NCI-H146 (cell line): ENCODE measurements around the gene EZR.
"Not testable (repeated sequence)": the region's sequence is repeated elsewhere in the genome, so short reads cannot be mapped to it uniquely, and the experiment has no call there.

Experiments used
- DNase-seq: peaks from one replicate; lab custom pipeline; 2025; lab: John Stamatoyannopoulos, UW

The EZR gene

DNA sequence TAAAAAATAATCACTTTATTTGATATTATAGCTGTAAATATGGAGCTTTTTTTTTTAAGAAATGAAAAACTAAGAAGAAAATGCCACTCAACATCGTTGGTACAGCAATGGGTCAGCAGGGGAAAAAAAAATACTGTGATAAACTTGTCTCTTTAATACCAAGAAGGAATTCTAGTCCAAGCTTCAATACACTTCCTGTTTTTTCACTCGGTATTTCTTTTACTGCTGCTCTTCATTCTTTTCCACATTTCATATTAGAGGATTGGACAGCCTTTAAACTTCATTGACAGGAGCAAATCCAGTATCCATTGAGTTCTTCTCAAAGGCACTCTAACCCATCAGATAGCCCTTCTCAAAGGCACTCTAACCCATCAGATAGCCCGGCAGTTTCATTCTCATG lies 22.2 kb upstream of the EZR start:
- DNase-seq = no peak

DNA sequence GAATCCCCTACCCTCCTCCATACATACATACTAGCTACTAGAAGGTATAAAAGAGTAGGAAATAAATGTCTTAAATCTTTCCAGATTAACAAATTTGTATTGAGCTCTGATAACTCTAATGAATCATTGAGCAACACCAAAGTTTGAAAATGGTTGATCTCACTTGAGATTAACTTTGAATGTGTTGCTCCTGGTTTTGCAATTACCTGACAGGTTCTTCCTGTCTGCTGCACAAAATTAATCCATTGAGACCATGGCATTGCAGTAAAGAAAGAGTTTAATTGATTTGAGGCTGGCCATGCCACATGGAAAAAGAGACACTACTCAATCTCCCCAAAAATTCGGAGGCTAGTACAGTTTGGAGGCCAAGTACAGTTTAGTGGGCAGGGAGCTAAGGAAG lies 21.3 kb upstream of the EZR start:
- no peak for DNase-seq

DNA sequence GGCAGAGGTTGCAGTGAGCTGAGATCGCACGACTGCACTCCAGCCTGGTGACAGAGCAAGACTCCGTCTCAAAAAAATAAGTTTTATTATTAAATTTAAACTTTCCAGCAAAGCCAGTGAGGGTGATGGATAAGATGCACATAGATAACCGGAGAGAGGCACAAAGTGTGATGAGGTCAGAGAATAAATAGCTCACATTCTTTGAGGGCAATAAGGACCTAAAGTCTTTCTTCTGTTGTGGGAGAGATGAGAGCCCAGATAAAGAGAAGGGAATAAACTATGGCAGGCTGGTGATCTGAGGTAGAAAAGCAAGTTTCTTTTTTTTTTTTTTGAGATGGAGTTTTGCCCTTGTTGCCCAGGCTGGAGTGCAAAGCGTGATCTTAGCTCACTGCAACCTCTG lies 20.6 kb upstream of the EZR start:
- no peak for DNase-seq

DNA sequence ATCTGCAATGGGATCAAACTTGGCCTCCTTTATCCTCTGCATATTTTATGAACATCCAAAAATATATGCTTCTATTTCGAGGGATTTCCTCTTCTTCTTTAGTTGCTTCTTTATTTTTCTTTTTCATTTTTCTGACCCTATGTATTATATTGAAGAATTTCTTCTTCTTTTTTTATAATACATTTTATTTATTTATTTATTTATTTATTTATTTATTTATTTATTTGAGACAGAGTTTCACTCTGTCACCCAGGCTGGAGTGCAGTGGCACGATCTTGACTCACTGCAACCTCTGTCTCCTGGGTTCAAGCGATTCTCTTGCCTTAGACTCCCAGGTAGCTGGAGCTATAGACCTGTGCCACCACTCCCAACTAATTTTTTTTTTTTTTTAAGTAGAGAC lies 19.6 kb upstream of the EZR start:
- DNase-seq = not testable (repeated sequence)

DNA sequence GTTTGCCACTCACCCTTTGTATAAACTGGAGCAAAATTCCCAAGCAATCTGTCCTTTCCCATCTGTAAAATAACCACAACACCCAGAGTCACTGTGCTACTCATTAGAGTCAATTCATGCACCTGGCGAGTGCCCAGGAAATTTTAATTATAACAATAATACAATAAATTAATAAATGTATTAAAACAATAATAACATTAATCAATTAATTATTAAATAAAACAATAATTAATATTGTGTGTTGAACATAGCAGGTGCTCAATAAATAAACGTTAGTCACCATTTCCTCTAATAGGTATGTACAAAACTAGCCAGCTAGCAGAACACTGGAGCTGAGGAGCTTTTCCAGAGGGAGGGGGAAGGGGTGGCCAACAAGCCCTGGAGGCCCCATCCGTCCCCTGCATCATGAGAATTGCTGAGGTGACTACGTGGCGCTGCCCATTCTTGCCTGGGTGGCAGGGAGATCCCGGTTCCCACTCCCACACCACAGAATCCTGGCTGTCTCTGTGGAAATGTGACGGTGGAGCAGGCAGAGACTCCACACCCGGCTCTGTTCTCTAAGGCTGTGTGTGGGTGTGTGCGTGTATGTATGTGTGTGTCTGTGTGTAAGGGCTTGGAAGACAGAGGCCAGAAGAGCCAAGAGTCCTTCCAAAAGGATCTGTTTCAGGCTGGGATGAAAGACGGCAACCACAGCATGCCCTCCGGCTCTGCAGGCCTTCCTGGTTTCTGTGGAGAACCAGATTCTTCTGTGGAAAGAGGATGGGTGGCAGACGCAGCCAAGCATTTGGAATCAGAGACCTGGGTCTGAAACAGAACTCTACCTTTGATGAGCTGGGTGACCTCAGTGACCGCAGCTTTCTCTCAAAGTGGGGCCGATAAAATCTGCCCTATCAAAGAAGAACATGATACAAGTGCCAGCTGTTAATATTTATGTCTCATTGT lies 18.8 kb upstream of the EZR start:
- no peak for DNase-seq

DNA sequence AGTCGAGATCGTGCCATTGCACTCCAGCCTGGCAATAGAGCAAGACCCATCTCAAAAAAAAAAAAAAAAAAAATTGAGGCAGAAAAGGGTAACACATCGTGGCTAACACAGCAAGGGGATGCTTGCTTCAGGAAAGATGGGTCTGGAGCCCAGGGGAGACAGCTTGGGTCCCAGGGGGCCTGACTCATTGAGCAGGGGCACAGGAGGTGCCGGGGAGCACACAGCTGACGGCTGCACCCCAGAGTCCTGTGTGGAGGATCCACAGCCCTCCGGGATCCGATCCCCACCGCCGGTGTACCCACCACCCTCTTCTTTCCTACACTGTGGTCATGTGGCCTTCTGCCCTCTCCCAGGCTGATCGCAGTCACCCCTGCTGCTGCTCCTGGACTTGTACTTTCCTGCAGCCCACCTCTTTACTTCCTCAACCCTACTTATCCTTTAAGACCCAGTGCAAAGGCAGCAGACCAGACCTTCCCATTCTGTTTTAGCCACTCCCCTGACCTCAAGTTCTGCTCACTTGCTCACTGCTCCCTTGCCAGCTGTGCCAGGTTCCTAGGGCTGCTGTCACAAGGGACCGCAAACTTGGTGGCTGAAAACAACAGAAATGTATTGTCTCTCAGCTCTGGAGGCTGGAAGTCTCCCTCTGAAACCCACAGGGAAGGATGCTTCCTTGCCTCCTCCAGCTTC lies 17.6 kb upstream of the EZR start:
- DNase-seq = no peak

DNA sequence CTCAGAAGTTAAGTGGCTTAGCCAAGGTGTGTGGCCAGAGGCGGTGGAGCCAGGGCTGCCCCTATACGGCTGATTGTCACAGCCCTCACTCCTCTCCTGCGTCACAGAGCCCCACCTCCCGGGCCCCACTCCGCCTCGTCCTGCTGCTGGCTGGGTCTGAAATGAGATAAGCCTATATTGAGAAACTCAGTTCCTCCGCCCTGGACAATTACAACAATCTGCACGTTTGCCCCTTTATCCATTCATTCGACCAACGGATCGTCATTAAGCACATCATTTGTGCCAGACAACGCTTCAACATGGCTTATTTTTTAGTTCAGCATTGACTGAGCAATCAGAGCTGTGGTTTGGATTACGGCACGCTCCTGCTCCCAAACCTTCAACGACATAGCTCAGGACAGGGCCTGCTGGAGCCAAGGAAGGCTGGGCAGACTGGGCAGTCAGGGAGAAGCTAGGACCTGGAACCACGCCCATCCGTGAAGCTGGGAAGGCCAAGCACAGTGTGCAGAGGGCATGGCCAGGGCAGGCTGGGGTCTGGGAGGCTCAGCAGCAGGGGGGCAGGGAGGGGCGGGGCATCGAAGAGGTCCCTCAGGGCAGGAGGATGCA lies 16.6 kb upstream of the EZR start:
- peak; percentile 91 for DNase-seq

DNA sequence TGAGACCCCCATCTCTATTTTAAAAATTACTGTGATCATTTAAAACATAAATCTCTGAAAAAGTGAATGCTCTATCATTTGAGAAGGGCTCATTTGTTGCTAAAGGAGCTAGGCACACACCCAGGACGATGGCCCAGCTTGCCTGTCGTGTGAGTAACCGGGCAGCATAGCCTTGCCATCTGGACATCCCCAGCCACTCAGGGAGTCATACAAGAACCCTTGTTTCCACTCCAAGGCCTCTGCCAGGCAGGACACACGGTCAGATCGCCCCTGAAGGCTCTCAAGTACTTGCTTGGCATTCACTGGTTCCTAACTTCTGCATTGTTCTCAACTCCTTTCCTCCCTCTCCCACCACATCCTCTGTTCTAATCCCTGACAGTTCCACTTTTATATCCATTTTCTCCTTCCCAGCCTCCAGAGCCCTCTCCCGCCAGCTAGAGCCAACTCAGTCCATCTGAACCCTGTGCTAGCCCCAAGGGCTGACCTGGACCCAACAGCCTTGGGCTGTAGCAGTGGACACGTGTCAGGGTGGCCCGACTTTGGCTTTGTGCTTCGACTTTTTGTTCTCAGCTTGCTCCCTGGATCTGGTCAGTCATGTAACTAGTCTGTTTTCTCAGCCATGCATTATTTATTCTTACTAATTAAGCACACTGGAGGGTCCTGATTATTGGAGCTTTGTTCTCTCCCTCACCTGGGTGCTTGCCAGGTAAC lies 15.7 kb upstream of the EZR start:
- peak; percentile 51 for DNase-seq

DNA sequence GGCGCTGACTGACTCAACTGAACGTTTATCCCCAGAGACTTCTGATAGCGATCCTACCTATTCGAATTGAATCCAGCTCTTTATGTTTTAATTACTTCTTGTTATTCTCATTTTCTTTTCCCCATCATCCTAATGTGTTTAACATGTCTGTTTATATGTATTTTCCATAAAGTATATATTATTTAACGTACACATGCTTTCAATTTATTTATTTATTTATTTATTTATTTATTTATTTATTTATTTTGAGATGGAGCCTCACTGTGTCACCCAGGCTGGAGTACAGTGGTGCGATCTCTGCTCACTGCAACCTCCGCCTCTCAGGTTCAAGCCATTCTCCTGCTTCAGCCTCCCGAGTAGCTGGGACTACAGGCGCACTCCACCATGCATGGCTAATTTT lies 13.6 kb upstream of the EZR start:
- DNase-seq = not testable (repeated sequence)

DNA sequence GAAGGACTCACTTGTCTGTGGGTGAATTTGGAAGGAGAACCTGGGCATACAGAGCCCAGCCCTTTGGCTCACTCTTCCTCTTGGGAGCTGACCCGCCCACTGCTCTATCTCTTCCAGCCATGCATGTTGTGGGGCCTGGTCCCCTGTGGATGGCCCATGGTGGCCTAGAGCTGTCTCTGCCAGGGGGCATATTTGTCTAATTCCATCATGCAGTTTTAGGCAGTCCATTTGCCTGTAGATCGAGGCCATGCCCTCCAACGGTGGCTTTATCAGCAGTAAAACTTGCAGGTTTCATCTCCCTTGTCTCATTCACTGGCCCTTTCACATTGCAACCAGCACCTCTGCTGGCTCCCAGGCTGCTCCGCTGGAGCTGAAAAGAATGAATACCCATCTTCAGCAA lies 12.9 kb upstream of the EZR start:
- no peak for DNase-seq

DNA sequence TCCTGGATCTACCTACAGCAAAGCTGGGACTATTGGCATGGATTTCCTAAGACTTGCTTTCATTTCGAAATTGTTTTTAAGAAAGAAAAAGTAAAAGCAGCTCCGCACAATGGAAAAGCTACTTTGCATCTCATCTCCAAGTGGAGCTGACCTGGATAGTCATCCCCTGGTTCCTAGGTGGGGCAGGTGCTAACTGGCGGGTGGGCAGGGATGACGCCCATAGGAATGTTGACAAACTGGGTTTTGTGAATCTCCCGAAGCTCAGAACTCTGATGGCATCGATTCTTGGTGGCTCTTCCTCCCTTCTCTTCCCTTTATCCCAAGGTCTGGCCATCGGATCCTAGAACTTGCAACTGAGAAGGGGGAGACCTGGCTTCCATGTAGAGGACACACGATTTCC lies 12.4 kb upstream of the EZR start:
- DNase-seq = no peak

DNA sequence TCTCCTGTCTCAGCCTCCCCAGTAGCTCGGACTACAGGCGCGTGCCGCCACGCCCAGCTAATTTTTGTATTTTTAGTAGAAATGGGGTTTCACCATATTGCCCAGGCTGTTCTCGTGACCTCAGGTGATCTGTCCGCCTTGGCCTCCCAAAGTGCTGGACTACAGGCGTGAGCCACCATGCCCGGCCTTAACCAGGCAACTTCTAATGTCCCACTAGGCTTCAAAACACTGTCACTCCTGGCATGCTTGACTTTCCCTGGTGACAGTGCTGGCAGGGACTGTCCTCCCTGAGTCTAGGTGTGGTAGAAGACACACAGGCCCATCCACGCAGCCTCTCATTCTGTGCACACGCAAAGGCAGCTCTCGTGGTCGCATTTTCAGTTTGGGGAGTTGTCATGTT lies 11.6 kb upstream of the EZR start:
- no peak for DNase-seq

DNA sequence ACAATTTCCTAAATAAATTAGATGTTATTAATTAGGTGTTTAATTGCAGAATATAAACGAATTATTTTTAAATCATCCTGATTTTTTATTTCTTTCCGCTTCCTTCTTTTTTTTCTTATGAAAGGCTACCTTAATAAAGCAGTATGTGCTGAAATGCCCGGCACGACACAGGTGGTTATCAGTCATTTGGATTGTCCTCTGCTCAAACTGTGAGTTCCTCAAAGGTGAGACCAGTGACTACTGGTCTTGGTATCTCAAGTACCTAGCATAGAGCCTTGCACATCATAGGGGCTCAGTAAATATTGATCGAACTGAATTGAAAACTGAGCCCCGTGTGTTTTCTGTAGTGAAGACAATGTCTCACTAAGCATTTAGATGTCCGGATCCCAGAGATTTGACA lies 9.6 kb upstream of the EZR start:
- DNase-seq = no peak

DNA sequence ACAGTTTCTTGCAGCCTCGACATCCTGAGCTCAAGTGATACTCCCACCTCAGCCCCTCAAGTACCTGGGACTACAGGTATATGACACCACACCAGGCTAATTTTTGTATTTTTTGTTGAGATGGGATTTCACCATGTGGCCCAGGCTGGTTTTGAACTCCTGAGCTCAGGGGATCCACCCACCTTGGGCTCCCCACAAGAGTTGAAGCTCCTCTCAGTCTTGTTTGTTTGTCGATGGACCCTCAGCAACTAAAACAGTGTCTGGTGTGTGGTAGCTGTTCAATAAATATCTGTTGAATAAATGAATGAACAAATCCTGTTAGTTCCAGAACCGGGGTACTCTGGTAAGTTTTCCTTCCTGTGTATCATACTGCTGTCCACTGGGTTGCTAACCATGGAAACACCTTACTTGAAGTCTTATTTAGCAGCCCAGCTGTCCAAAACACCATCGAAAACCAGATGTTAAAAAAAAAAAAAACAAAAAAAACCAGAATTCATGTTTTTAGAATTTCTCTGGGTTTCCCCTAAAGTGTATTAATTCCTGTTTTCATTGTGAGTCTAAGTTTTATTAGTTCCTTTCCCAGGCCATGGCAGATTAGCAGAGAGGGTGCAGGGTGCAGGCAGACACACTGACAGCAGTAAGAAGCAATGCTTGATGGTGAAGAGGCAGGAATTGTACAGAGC lies 7.8 kb upstream of the EZR start:
- no peak for DNase-seq

DNA sequence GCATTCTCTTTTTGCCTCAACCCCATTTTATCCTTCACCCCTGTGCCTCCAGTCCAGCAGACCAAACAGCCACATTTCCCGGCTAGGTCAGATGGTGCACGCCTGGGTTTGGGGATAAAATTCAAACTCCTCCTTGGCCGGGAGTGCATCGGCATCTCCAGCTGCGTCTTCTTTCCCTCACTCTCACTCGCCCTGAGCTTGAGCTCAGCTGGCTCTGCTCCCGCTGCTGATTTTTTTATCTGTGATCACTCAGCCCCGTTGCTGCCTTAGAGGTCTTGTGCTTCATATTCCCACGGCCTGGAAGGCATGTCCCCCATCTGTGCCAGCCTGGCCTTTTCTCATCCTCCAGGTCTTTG lies 6.8 kb upstream of the EZR start:
- DNase-seq = no peak

DNA sequence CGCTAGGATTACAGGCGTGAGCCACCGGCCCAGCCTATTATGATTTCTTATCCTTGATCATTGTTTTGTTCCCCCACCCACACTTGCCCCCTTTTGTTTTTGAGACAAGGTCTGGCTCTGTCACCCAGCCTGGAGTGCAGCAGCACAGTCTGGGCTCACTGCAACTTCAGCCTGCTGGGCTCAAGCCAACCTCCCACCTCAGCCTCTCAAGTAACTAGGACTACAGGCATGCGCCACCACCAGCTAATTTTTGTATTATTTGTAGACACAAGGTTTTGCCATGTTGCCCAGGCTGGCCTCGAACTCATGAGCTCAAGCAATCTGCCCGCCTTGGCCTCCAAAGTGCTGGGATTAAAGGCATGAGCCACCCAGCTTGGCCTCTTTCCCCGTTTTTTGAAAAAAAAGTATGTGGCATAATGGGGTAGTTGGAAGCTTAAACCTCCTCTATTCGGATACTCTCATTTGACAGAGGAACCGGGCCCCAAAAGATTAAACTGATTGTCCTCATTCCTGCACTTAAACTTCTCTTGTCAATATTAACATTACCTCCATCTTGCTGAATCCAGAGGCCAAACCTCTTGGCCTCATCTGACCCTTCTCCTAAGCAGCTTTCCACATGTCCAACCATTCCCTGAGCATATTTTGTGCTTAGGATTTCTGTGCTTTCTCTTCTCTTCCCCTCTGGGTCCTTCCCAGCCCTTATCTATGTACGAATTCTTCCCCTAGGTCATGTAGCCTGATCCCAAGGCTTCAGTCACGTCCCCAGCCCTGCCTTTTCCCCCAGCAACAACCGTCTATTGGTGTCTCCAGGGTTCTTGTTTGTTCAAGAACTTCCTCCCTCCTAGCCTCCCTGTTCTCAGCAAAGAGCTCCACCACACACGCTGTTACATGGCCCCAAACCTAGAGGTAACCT lies 6.1 kb upstream of the EZR start:
- no peak for DNase-seq

DNA sequence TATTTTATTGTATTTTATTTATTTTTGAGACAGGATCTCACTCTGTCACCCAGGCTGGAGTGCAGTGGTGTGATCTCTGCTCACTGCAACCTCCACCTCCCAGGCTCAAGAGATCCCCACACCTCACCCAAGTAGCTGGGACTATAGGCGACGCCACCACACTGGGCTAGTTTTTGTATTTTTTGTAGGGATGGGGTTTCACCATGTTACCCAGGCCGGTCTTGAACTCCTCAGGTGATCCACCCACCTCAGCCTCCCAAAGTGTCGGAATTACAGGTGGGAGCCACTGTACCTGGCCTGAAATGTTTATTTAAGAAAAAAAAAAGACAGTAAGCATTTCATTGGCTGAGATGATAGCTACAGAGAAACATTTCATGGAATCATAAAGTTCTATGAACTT lies 4.4 kb upstream of the EZR start:
- DNase-seq = not testable (repeated sequence)

DNA sequence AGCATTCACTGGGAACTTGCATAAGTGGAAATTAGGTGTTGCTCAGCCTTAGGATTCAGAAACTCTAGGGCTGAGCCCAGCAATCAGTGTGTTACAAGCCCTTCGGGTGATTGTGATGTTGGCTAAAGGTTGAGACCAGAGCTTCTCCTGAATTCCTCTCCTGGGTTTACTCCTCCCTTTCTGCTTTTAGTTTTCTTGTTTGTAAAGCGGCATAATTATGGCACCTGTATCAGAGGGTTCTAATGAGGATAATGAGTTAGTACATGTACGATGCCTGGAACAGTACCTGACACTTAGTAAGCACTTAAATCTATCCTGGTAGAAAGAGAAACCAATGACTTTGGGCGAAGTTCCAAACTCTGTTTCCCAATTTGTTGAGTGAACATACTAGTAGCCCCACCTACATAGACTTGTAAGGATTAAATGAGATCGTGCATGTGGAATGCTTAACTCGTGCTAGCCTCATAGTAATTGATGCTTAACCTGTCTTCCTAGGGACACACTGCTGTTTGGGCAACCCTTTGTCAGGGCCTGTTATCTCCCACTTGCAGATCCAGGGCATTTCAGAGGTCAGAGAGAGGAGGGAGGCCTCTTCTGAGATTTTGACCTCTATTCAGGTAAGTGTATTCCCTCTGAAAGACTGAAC lies 932 bp upstream of the EZR start:
- no peak for DNase-seq

DNA sequence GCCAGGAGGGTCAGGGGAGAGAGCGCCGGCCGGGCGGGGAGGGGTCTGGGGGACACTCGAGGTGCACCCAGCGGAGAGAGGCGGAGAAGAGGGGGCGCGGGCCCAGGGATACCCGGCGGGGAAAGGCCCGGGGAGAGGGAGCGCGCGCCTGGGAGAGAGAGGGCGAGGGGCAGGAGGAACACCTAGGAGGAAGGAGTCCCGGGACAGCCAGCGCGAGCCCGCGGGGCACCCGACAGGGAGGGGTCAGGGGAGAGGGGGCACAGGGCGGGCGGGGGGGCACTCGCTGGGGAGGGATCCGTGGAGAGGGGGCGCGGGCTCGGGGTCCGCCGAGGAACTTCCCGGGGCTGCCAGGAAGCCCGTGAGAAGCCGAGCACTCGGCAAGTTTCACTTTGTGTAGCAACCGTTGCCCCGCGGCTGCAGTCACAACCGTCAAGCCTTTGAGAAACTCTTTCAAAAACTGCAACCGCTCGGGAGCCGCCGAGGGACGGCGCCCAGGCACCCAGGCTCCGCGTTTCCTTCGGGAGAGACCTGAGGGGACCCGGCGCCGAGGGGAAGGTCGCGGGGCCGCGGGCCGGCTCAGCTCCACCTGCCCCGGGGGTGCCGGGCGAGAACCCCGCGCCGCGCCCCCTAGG lies 471 bp downstream of the EZR start:
- DNase-seq = peak; percentile 76
